Right lobe of liver (tissue), 6 donors: Measurements from ENCODE around the gene MXD4. TPM values are rescaled to one million over a fixed set of nuclear protein-coding genes. Genes with fewer than 3 reads are reported as not detected.

ENCODE experiments used
- ATAC-seq, 4 donors: fragments of 200-7000 bp; cut with Tn5 transposase; one replicate each; pipeline ENCODE4 v1.9.1; 2020; ENCODE audit warnings: mild to moderate bottlenecking in 4 of 4, moderate library complexity in 4 of 4
- DNase-seq, 3 donors: peaks; one replicate each; pipeline ENCODE4 v3.0.0-alpha.2; 2020
- H3K27ac ChIP-seq, 3 donors: fragments of 200-600 bp; one replicate each; pipeline ENCODE4 v1.8.0; 2022
- H3K27me3 ChIP-seq, 2 donors: fragments of 200-600 bp; one replicate each; pipeline ENCODE4 v1.8.0; 2022
- H3K36me3 ChIP-seq, 4 donors: fragments of 200-600 bp; sonication (generic) in 1 of 4; one replicate each; pipeline versions ENCODE4 v1.5.1 to v1.8.0; 2017 to 2022; ENCODE audit warnings: control low read depth in 1 of 4
- H3K4me1 ChIP-seq, 4 donors: fragments of 200-600 bp; sonication (generic) in 1 of 4; one replicate each; pipeline versions ENCODE4 v1.5.1 to v1.8.0; 2017 to 2022; ENCODE audit warnings: control low read depth in 1 of 4
- H3K4me3 ChIP-seq, 3 donors: fragments of 200-600 bp; one replicate each; pipeline ENCODE4 v1.8.0; 2022
- H3K9me3 ChIP-seq, 4 donors: fragments of 200-600 bp; sonication (generic) in 1 of 4; one replicate each; pipeline versions ENCODE4 v1.5.1 to v1.8.0; 2017 to 2022; ENCODE audit warnings: control low read depth in 1 of 4
- CTCF ChIP-seq, 4 donors: fragments of 200-600 bp in 3 of 4; fragments of 450-650 bp in 1 of 4; IDR thresholded peaks; one replicate each; pipeline versions ENCODE4 v1.5.1 to v1.8.0; 2016 to 2022; ENCODE audit warnings: antibody characterized with exemption in 4 of 4, mild to moderate bottlenecking in 2 of 4
- POLR2A ChIP-seq: fragments of 450-650 bp; IDR thresholded peaks from one replicate; pipeline ENCODE4 v1.6.1; 2017; ENCODE audit warnings: antibody characterized with exemption, mild to moderate bottlenecking
- WGBS: methylation state at CpG from one replicate; pipeline ENCODE4 v1.1.6; 2018; ENCODE audit warnings: low coverage, low lambda C conversion rate; ENCODE audit not compliant: insufficient coverage; ENCODE audit errors: missing lambda C conversion rate; 5-methylcytosine and 5-hydroxymethylcytosine counted together
- intact Hi-C, 2 donors: fragments of 100-400 bp; cut with DNase I; formaldehyde crosslinking; loops; one replicate each; pipeline versions ENCODE4 v1.11.2 to v1.14.1; 2022
- total RNA-seq, 6 experiments: library from RNA; depleted of rRNA in 2 of 6; stranded (reverse); fragments of >200 nt in 2 of 6; fragmentation: NEBNext Ultra II Directional in 3 of 6; extraction: Animal tissue kit (Norgen Biotek cat#: 25700) in 3 of 6; gene quantifications; one replicate each; pipeline versions ENCODE4 v1.1.0 to v1.2.4, GENCODE V29; 2016 to 2023
- donor health status: DM: no; HTN: yes; CAD: no.
- donor health status: DM: no; HTN: no; CAD: no.
- donor health status: DM: no; HTN: no; CAD: no.
- donor health status: DM: no; HTN: yes; CAD: no.
- donor health status: DM: no; HTN: yes; CAD: no.

The MXD4 gene
- total RNA-seq, 6 experiments from 2014 or later: 17.8 to 23.0 (median 19.7) TPM

GRCh38 chr4:2266181-2266580 is 4.3 kb upstream of the MXD4 start:
- DNase-seq (peak; percentile 68 to 84 (median 77)), ATAC-seq (peak in 2 of 4 donors; percentile 10 to 17)
- Histone ChIP-seq H3K4me1 (peaks cover 0 to 14% (median 1%) of the 10 kb centered on the region in 4 donors), H3K27me3 (no peaks in the 10 kb centered on the region), H3K9me3 (no peaks in the 10 kb centered on the region), H3K27ac (no peak overlapping the region), H3K36me3 (no peaks in the 10 kb centered on the region), H3K4me3 (no peak overlapping the region)
- WGBS: 22% methylated on average over 6 of the region's 8 CpGs
- TF ChIP-seq POLR2A (no peak), CTCF (IDR thresholded peaks at IDR 0.05) (no peak)
- intact Hi-C loops: no loop called here

GRCh38 chr4:2265113-2266110 is 3.5 kb upstream of the MXD4 start:
- Histone ChIP-seq H3K27me3 (no peaks in the 10 kb centered on the region), H3K36me3 (no peaks in the 10 kb centered on the region), H3K9me3 (no peaks in the 10 kb centered on the region), H3K4me1 (peaks cover 0 to 20% (median 1%) of the 10 kb centered on the region in 4 donors), H3K4me3 (no peak overlapping the region), H3K27ac (no peak overlapping the region)
- intact Hi-C loops: no loop called here
- 92% methylated on average over 4 of the region's 19 CpGs for WGBS
- TF ChIP-seq CTCF (IDR thresholded peaks at IDR 0.05): no peak
- TF ChIP-seq POLR2A: no peak
- ATAC-seq (no peak), DNase-seq (peak in 2 of 3 donors; percentile 12 to 47)

GRCh38 chr4:2264481-2265041 is 2.7 kb upstream of the MXD4 start:
- Histone ChIP-seq H3K27ac (no peak overlapping the region), H3K27me3 (no peaks in the 10 kb centered on the region), H3K4me1 (peaks cover 0 to 25% (median 4%) of the 10 kb centered on the region in 4 donors), H3K9me3 (no peaks in the 10 kb centered on the region), H3K4me3 (no peak overlapping the region), H3K36me3 (no peaks in the 10 kb centered on the region)
- ATAC-seq (no peak), DNase-seq (peak in 2 of 3 donors; percentile 28 to 50)
- no CpG with 5 or more reads among the region's 6 CpGs for WGBS
- TF ChIP-seq CTCF (IDR thresholded peaks at IDR 0.05): no peak
- no peak for TF ChIP-seq POLR2A
- intact Hi-C loops: no loop called here

GRCh38 chr4:2263926-2264321 is 2.0 kb upstream of the MXD4 start:
- 100% methylated on average over 2 of the region's 6 CpGs for WGBS
- no peak for ATAC-seq
- Histone ChIP-seq H3K27ac (no peak overlapping the region), H3K27me3 (no peaks in the 10 kb centered on the region), H3K36me3 (no peaks in the 10 kb centered on the region), H3K9me3 (no peaks in the 10 kb centered on the region), H3K4me1 (peaks cover 0 to 25% (median 4%) of the 10 kb centered on the region in 4 donors), H3K4me3 (no peak overlapping the region)
- intact Hi-C loops: no loop called here
- DNase-seq: peak in 1 of 3 donors; percentile 13
- TF ChIP-seq CTCF (IDR thresholded peaks at IDR 0.05) (no peak), POLR2A (no peak)
